ENCODE data around the gene MAP3K5.

Gene MAP3K5

GRCh38 chr6:136792410-136793262 lies at the start of gene MAP3K5:
TSS of gene MAP3K5 (minus strand) at chr6:136792477. CDS start at chr6:136792157, 320 bp downstream.
- DNase-seq (ENCODE audit: low read depth) = peak; percentile 65
- TF ChIP-seq CTCF (IDR thresholded peaks at IDR 0.05; ENCODE audit: control insufficient read depth, extremely low read depth, insufficient read depth) = peak; percentile 94
- H3K4me3 ChIP-seq (ENCODE audit: low read depth, low read length) = peak within 1 kb of the TSS; percentile 82

- DNase-seq (ENCODE audit: low read depth) = no peak
- H3K4me3 ChIP-seq (ENCODE audit: low read depth, low read length) = no peak overlapping the region
- no peak for TF ChIP-seq CTCF (IDR thresholded peaks at IDR 0.05; ENCODE audit: control insufficient read depth, extremely low read depth, insufficient read depth)
These were observed 48.2 kb upstream of the MAP3K5 start for GRCh38 chr6:136840276-136841001.

- no peak for DNase-seq (ENCODE audit: low read depth)
- no peak for TF ChIP-seq CTCF (IDR thresholded peaks at IDR 0.05; ENCODE audit: control insufficient read depth, extremely low read depth, insufficient read depth)
- no peak overlapping the region for H3K4me3 ChIP-seq (ENCODE audit: low read depth, low read length)
These were observed 39.7 kb upstream of the MAP3K5 start for GRCh38 chr6:136831873-136832562.

GRCh38 chr6:136826216-136826615 lies 33.9 kb upstream of the MAP3K5 start:
- no peak for TF ChIP-seq CTCF (IDR thresholded peaks at IDR 0.05; ENCODE audit: control insufficient read depth, extremely low read depth, insufficient read depth)
- no peak overlapping the region for H3K4me3 ChIP-seq (ENCODE audit: low read depth, low read length)
- no peak for DNase-seq (ENCODE audit: low read depth)

GRCh38 chr6:136823128-136823660 lies 30.9 kb upstream of the MAP3K5 start:
- DNase-seq (ENCODE audit: low read depth) = no peak
- no peak for TF ChIP-seq CTCF (IDR thresholded peaks at IDR 0.05; ENCODE audit: control insufficient read depth, extremely low read depth, insufficient read depth)
- peak overlapping the region; percentile 58 for H3K4me3 ChIP-seq (ENCODE audit: low read depth, low read length)

- H3K4me3 ChIP-seq (ENCODE audit: low read depth, low read length) = peak within 1 kb of the TSS; percentile 58
- peak; percentile 80 for DNase-seq (ENCODE audit: low read depth)
- TF ChIP-seq CTCF (IDR thresholded peaks at IDR 0.05; ENCODE audit: control insufficient read depth, extremely low read depth, insufficient read depth) = peak; percentile 49
These were observed 30.3 kb upstream of the MAP3K5 start, which contains the start of gene PEX7 for GRCh38 chr6:136822376-136823127. TSS of gene PEX7 (plus strand) at chr6:136822592. CDS start at chr6:136822666, 74 bp downstream.

Data from LNCaP clone FGC (cell line).